PC-3 (cell line): ENCODE results near the gene TMEM219. TPM values are rescaled to one million over a fixed set of nuclear protein-coding genes. Genes with fewer than 3 reads are reported as not detected.
"Not testable (repeated sequence)": the region's sequence is repeated elsewhere in the genome, so short reads cannot be mapped to it uniquely, and the experiment has no call there.

Source experiments
- ATAC-seq: fragments of 200-7000 bp; cut with Tn5 transposase; 2 replicates; pipeline ENCODE4 v1.9.1; 2020; ENCODE audit warnings: mild to moderate bottlenecking, moderate library complexity
- BruUV-seq: library from RNA; stranded (reverse); fragments of 400-500 nt; replicated peaks from 2 replicates; lab custom pipeline; 2021; lab: Mats Ljungman, UMichigan
- CTCF ChIA-PET: fragments of 300-600 bp; sonication (Branson Sonifier 250); formaldehyde crosslinking; loops from one replicate; lab custom pipeline; 2022; ENCODE audit warnings: antibody characterized with exemption; lab: Charles Lee
- POLR2A ChIA-PET: fragments of 300-600 bp; sonication (Branson Sonifier 250); formaldehyde crosslinking; loops from one replicate; lab custom pipeline; 2022; ENCODE audit warnings: antibody characterized with exemption; ENCODE audit not compliant: unreplicated experiment; lab: Charles Lee
- DNase-seq: peaks from one replicate; pipeline ENCODE4 v3.0.0-alpha.2; 2015
- H2AFZ ChIP-seq: fragments of 300-600 bp; sonication (generic); 2 replicates; pipeline ENCODE4 v1.6.0; 2016; ENCODE audit warnings: antibody characterized with exemption, low read length
- H3F3A ChIP-seq: fragments of 300-600 bp; sonication (generic); one replicate; pipeline ENCODE4 v1.6.0; 2017; ENCODE audit warnings: antibody characterized with exemption, low read length, control low read depth, mild to moderate bottlenecking; ENCODE audit not compliant: unreplicated experiment
- H3K27ac ChIP-seq: fragments of 300-600 bp; sonication (generic); 2 replicates; pipeline ENCODE4 v1.5.1; 2016; ENCODE audit warnings: mild to moderate bottlenecking, low read length
- H3K27me3 ChIP-seq: fragments of 300-600 bp; sonication (generic); 2 replicates; pipeline ENCODE4 v1.6.1; 2016; ENCODE audit warnings: low read length, mixed read lengths
- H3K36me3 ChIP-seq: fragments of 300-600 bp; sonication (generic); 2 replicates; pipeline ENCODE4 v1.6.1; 2016; ENCODE audit warnings: low read depth, mixed run types, low read length, mixed read lengths
- H3K4me1 ChIP-seq: fragments of 300-600 bp; sonication (generic); 2 replicates; pipeline ENCODE4 v1.5.1; 2016; ENCODE audit warnings: low read length; ENCODE audit not compliant: insufficient read depth
- H3K4me2 ChIP-seq: fragments of 300-600 bp; sonication (generic); 2 replicates; pipeline ENCODE4 v1.6.0; 2016; ENCODE audit warnings: low read length
- H3K4me3 ChIP-seq: fragments of 300-600 bp; sonication (generic); 2 replicates; pipeline ENCODE4 v1.5.1; 2016; ENCODE audit warnings: mild to moderate bottlenecking, low read length, mixed read lengths
- H3K79me2 ChIP-seq: fragments of 300-600 bp; sonication (generic); 2 replicates; pipeline ENCODE4 v1.6.1; 2017; ENCODE audit warnings: low read length, mixed read lengths
- H3K9ac ChIP-seq: fragments of 300-600 bp; sonication (generic); 2 replicates; pipeline ENCODE4 v1.6.0; 2016; ENCODE audit warnings: mild to moderate bottlenecking, low read length
- H3K9me2 ChIP-seq: fragments of 300-600 bp; sonication (generic); replicated peaks from 2 replicates; pipeline ENCODE4 v1.6.1; 2016; ENCODE audit warnings: mixed run types, low read length, mixed read lengths
- H3K9me3 ChIP-seq: fragments of 300-600 bp; sonication (generic); 2 replicates; pipeline ENCODE4 v1.6.1; 2016; ENCODE audit warnings: low read length, mixed read lengths
- H4K20me1 ChIP-seq: fragments of 300-600 bp; sonication (generic); 2 replicates; pipeline ENCODE4 v1.6.1; 2016; ENCODE audit warnings: low read length, mixed read lengths
- EZH2 ChIP-seq: fragments of 300-600 bp; sonication (generic); IDR thresholded peaks from one replicate; pipeline ENCODE4 v1.6.1; 2017; ENCODE audit warnings: antibody characterized with exemption, mild to moderate bottlenecking, low read length; ENCODE audit not compliant: unreplicated experiment
- EZH2phosphoT487 ChIP-seq: fragments of 300-600 bp; sonication (generic); IDR thresholded peaks from 2 replicates; pipeline ENCODE4 v1.6.1; 2018; ENCODE audit warnings: mild to moderate bottlenecking, antibody characterized with exemption, low read length, borderline replicate concordance
- intact Hi-C: fragments of 100-400 bp; cut with micrococcal nuclease; formaldehyde crosslinking; loops from 2 replicates; pipeline ENCODE4 v1.9.0; 2023
- total RNA-seq: library from RNA; depleted of rRNA; stranded (reverse); fragments of >200 nt; gene quantifications from 2 replicates; pipeline ENCODE4 v1.2.3, GENCODE V29; 2014
- TF ChIP-seq, protein P1 (sequence below): fragments of 300-600 bp; sonication (generic); conservative IDR thresholded peaks from 2 replicates; pipeline ENCODE4 v1.5.1; 2017; ENCODE audit warnings: antibody characterized with exemption, low read depth, mild to moderate bottlenecking, low read length

Gene TMEM219
- total RNA-seq, 1 experiment from 2014 or later, result 60.9 TPM

DNA sequence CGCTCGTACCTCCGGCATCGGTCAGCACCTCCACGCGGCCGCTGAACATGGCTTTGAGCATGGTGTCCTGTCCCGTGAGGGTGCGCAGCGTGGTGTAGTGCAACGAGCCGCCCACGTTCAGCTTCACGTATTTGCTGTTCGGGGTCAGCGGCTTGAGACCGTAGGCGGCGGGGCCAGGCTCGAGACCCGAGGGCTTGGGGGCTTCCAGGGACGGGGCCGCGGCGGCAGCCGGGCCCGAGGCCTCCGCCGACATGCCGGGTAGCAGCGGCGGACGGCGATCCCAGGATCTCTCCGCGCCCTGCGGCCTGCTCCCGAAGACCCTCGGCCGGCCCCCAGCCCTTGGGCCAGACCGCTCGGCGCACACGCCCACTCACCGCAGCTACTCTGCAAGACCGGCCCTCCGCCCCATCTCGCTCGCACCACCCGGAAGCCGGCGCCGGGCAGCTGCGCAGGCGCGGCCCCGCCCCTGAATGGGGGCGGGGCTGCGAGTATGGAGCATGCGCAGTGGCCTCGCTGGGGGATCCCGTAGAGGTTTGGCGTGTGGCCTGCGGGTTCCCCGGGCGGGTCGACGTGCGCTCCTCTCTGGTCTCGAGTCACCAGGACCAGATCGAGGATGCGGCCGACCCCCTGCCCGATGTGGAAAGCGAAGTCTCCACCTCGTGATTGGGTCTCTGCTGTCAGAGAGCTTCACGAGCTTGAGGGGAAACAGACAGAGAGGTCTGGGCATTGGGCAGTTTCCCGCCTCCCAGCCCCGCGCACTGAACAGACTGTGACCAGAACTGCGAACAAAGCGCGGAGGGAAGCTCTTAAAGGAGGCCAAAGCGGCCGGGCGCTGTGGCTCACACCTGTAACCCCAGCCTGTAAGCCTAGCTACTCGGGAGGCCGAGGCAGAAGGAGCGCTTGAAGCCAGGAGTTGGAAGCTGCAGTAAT is 35.8 kb upstream of the TMEM219 start, which contains the start of gene KCTD13:
TSS of gene KCTD13 (minus strand) at position 446 of the 930 bp plus-strand sequence. CDS start at position 253, 193 bp downstream.
- Histone ChIP-seq H3K9me3 (no peaks in the 10 kb centered on the region), H4K20me1 (no peaks in the 10 kb centered on the region), H2AFZ (peak within 1 kb of the TSS; percentile 88), H3K27me3 (no peaks in the 10 kb centered on the region), H3K9me2 (no peaks in the 10 kb centered on the region), H3K79me2 (peaks cover 34% of the 10 kb centered on the region), H3K27ac (peak within 1 kb of the TSS; percentile 62), H3K9ac (peak within 1 kb of the TSS; percentile 91), H3F3A (no peaks in the 10 kb centered on the region), H3K4me2 (peak within 1 kb of the TSS; percentile 89), H3K36me3 (no peaks in the 10 kb centered on the region), H3K4me1 (peaks cover 15% of the 10 kb centered on the region; the same call in 1 of the 2 replicates), H3K4me3 (peak within 1 kb of the TSS; percentile 92)
- no peak for TF ChIP-seq EZH2phosphoT487
- TF ChIP-seq, protein P1, sequence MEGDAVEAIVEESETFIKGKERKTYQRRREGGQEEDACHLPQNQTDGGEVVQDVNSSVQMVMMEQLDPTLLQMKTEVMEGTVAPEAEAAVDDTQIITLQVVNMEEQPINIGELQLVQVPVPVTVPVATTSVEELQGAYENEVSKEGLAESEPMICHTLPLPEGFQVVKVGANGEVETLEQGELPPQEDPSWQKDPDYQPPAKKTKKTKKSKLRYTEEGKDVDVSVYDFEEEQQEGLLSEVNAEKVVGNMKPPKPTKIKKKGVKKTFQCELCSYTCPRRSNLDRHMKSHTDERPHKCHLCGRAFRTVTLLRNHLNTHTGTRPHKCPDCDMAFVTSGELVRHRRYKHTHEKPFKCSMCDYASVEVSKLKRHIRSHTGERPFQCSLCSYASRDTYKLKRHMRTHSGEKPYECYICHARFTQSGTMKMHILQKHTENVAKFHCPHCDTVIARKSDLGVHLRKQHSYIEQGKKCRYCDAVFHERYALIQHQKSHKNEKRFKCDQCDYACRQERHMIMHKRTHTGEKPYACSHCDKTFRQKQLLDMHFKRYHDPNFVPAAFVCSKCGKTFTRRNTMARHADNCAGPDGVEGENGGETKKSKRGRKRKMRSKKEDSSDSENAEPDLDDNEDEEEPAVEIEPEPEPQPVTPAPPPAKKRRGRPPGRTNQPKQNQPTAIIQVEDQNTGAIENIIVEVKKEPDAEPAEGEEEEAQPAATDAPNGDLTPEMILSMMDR, result no peak
- peak; percentile 84 for DNase-seq
- CTCF ChIA-PET, result interaction anchor here (1.0 kb wide), 1 partner anchor 110 kb away, joined by 3 read pairs; the partner anchor contains the start of gene PAGR1
- POLR2A ChIA-PET, result interaction anchor here (0.5 to 1.0 kb wide), 6 partner anchors 11 to 99 kb away, joined by 3 to 5 read pairs (median 3); partner anchors contain the start of genes SEZ6L2 and TAOK2
- intact Hi-C loops, result loop anchor here (2.0 to 5.0 kb wide), 2 partner anchors 19 to 46 kb away; partner anchors contain the start of gene TAOK2
- ATAC-seq, result peak; percentile 93
- TSS peak; percentile 89 for BruUV-seq

DNA sequence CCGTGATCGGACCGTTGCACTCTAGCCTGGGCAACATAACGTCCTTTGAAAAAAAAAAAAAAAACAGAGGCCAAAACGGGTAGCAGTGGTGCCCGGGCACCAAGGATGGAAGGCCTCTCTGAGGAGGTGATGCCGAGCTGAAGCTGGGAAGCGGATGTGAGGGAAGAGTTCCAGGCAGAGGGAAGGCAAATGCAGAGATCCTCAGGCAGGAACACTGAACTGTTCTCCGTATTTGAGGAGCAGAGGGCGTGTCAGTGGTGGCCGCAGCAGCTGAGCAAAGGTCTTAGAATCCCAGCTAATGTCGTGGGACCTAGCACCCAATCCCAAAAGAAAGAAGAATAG is 35.2 kb upstream of the TMEM219 start:
- Histone ChIP-seq H3K27me3 (no peaks in the 10 kb centered on the region), H3K4me1 (peaks cover 15% of the 10 kb centered on the region; the same call in 1 of the 2 replicates), H2AFZ (peak overlapping the region; percentile 88), H3F3A (no peaks in the 10 kb centered on the region), H3K27ac (peak overlapping the region; percentile 62), H4K20me1 (no peaks in the 10 kb centered on the region), H3K36me3 (no peaks in the 10 kb centered on the region), H3K9me2 (no peaks in the 10 kb centered on the region), H3K9me3 (no peaks in the 10 kb centered on the region), H3K4me2 (peak overlapping the region; percentile 89), H3K79me2 (peaks cover 33% of the 10 kb centered on the region), H3K9ac (peak overlapping the region; percentile 91), H3K4me3 (peak overlapping the region; percentile 92)
- ChIA-PET CTCF (no interaction called here), POLR2A (interaction anchor here (0.6 to 1.0 kb wide), 4 partner anchors 14 to 49 kb away, joined by 3 to 5 read pairs (median 3); partner anchors contain the start of genes SEZ6L2 and TAOK2)
- intact Hi-C loops, result loop anchor here (2.0 to 5.0 kb wide), 2 partner anchors 18 to 46 kb away; partner anchors contain the start of gene TAOK2
- TF ChIP-seq EZH2phosphoT487, result no peak
- DNase-seq, result peak; percentile 19
- no TSS peak for BruUV-seq
- ATAC-seq, result peak; percentile 46; the same call in 1 of the 2 replicates

DNA sequence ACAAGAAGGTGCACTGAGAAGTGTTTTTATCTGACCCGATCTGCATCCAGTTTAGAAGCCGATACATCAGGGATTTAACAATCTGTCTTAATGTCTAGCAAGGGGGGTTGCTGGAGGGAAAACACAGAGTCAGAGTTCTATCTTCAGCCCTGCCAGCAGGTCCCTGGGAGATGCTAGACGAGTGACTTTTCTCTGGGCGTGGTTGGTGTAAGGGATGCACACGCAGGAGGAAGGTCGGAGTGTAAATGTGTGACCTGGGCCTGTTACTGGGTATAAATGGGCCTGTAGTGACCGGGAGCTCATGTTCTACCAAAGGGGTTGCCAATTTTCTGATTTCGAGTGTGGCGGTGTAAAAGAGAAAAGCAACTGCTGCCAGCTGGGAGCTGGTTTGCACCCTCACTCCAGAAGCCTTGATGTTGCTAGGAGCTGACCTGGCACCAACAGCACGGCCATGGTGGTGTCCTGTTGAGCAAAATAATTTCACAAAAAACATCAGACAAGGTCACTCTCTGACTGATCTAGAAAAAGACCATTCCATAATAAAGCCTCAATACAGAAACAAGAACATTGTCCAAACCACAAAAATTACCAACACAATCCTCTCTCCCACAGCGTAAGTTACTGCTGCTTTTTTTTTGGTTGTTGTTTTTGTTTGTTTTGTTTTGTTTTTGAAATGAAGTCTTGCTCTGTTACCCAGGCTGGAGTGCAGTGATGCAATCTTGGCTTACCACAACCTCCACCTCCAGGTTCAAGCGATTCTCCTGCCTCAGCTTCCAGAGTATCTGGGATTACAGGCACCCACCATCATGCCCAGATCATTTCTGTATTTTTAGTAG is 34.6 kb upstream of the TMEM219 start:
- no peaks in the 10 kb centered on the region for H3F3A ChIP-seq
- peaks cover 15% of the 10 kb centered on the region; the same call in 1 of the 2 replicates for H3K4me1 ChIP-seq
- no peaks in the 10 kb centered on the region for H4K20me1 ChIP-seq
- peak overlapping the region; percentile 89 for H3K4me2 ChIP-seq
- no peak for TF ChIP-seq EZH2
- TF ChIP-seq EZH2phosphoT487, result no peak
- TF ChIP-seq, protein P1, result no peak
- no peak overlapping the region for H2AFZ ChIP-seq
- H3K4me3 ChIP-seq, result peak overlapping the region; percentile 92
- intact Hi-C loops, result loop anchor here (2.0 to 5.0 kb wide), 2 partner anchors 18 to 45 kb away; partner anchors contain the start of gene TAOK2
- ChIA-PET POLR2A (interaction anchor here (0.6 kb wide), 1 partner anchor 14 kb away, joined by 3 read pairs; no protein-coding TSS in a partner anchor), CTCF (no interaction called here)
- H3K27me3 ChIP-seq, result no peaks in the 10 kb centered on the region
- DNase-seq (no peak), ATAC-seq (no peak)
- H3K9me2 ChIP-seq, result no peaks in the 10 kb centered on the region
- BruUV-seq, result no TSS peak
- no peak overlapping the region for H3K27ac ChIP-seq
- H3K9me3 ChIP-seq, result no peaks in the 10 kb centered on the region
- peaks cover 33% of the 10 kb centered on the region for H3K79me2 ChIP-seq
- no peaks in the 10 kb centered on the region for H3K36me3 ChIP-seq
- peak overlapping the region; percentile 91; the same call in 1 of the 2 replicates for H3K9ac ChIP-seq

DNA sequence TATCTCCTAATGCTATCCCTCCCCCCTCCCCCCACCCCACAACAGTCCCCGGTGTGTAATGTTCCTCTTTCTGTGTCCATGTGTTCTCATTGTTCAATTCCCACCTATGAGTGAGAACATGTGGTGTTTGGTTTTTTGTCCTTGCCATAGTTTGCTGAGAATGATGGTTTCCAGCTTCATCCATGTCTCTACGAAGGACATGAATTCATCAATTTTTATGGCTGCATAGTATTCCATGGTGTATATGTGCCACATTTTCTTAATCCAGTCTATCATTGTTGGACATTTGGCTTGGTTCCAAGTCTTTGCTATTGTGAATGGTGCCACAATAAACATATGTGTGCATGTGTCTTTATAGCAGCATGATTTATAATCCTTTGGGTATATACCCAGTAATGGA is 30.1 kb upstream of the TMEM219 start:
- H3K9me2 ChIP-seq, H3K27ac ChIP-seq, intact Hi-C loops, CTCF ChIA-PET, POLR2A ChIA-PET, BruUV-seq, H3K4me2 ChIP-seq, H3K9me3 ChIP-seq, H4K20me1 ChIP-seq, H3K9ac ChIP-seq, H2AFZ ChIP-seq, H3K4me3 ChIP-seq, ATAC-seq, H3K36me3 ChIP-seq, H3K27me3 ChIP-seq, DNase-seq, H3K4me1 ChIP-seq, H3F3A ChIP-seq, H3K79me2 ChIP-seq: not testable (repeated sequence)
